H1 (cell line): Measurements from ENCODE around the gene PGM2L1. TPM values are rescaled to one million over a fixed set of nuclear protein-coding genes. Genes with fewer than 3 reads are reported as not detected.

Experiments used
- CTCF ChIA-PET: fragments of 300-600 bp; sonication (Branson Sonifier 250); formaldehyde crosslinking; loops from one replicate; lab custom pipeline; 2021; ENCODE audit not compliant: partially characterized antibody; lab: Charles Lee
- POLR2A ChIA-PET: fragments of 300-600 bp; sonication (Branson Sonifier 250); formaldehyde crosslinking; loops from one replicate; lab custom pipeline; 2021; ENCODE audit warnings: inconsistent platforms; ENCODE audit not compliant: partially characterized antibody; lab: Charles Lee
- DNase-seq, 2 experiments: peaks; one replicate each; pipeline versions ENCODE4 v3.0.0 to v3.0.0-alpha.2; 2010 to 2022; ENCODE audit warnings: low spot score in 2 of 2, low read depth in 1 of 2, mixed read lengths in 1 of 2
- FAIRE-seq: peaks from 2 replicates; lab custom pipeline; 2011; peaks lifted over from hg19 to GRCh38; lab: Jason Lieb, UNC
- H2AFZ ChIP-seq: 2 replicates; pipeline ENCODE4 v1.8.1; 2012; ENCODE audit warnings: low read length, inconsistent platforms
- H2AK5ac ChIP-seq: 2 replicates; pipeline ENCODE4 v1.6.1; 2013; ENCODE audit warnings: low read depth, low read length
- H2BK120ac ChIP-seq: replicated peaks from 2 replicates; pipeline ENCODE3; 2013; ENCODE audit warnings: low read depth, low read length, inconsistent platforms
- H2BK12ac ChIP-seq: 2 replicates; pipeline ENCODE4 v1.6.1; 2013; ENCODE audit warnings: low read depth, low read length
- H2BK15ac ChIP-seq: 2 replicates; pipeline ENCODE4 v1.6.1; 2013; ENCODE audit warnings: low read length
- H2BK20ac ChIP-seq: 2 replicates; pipeline ENCODE4 v1.6.1; 2013; ENCODE audit warnings: low read length
- H2BK5ac ChIP-seq: 2 replicates; pipeline ENCODE4 v1.6.1; 2013; ENCODE audit warnings: low read depth, low read length
- H3K14ac ChIP-seq: 2 replicates; pipeline ENCODE4 v1.6.1; 2013; ENCODE audit warnings: inconsistent platforms; ENCODE audit not compliant: insufficient read length
- H3K18ac ChIP-seq: 2 replicates; pipeline ENCODE4 v1.6.1; 2013; ENCODE audit warnings: low read length; ENCODE audit errors: extremely low read depth
- H3K23ac ChIP-seq: 2 replicates; pipeline ENCODE4 v1.6.1; 2013; ENCODE audit warnings: inconsistent platforms; ENCODE audit not compliant: insufficient read length
- H3K23me2 ChIP-seq: 2 replicates; pipeline ENCODE4 v1.6.1; 2013; ENCODE audit warnings: low read depth, low read length
- H3K27ac ChIP-seq: 2 replicates; pipeline ENCODE4 v1.6.1; 2011; ENCODE audit warnings: low read depth, low read length, inconsistent platforms
- H3K27me3 ChIP-seq, 4 experiments: replicated peaks in 1 of 4; 1 replicate in 1 of 4; 2 replicates in 3 of 4; pipeline versions ENCODE4 v1.6.1 to v1.8.1; 2011 to 2013; ENCODE audit warnings: low read length in 3 of 4, mild to moderate bottlenecking in 3 of 4, inconsistent platforms in 2 of 4, mixed read lengths in 2 of 4, moderate library complexity in 1 of 4; ENCODE audit not compliant: control insufficient read depth in 3 of 4, insufficient read depth in 3 of 4; ENCODE audit errors: extremely low read depth in 1 of 4
- H3K36me3 ChIP-seq, 4 experiments: 2 replicates each; pipeline versions ENCODE4 v1.6.1 to v1.8.1; 2011 to 2013; ENCODE audit warnings: mild to moderate bottlenecking in 4 of 4, low read length in 3 of 4, moderate library complexity in 2 of 4, control low read depth in 1 of 4, inconsistent platforms in 1 of 4; ENCODE audit not compliant: insufficient read depth in 4 of 4, control insufficient read depth in 2 of 4
- H3K4ac ChIP-seq: replicated peaks from 2 replicates; pipeline ENCODE3; 2013; ENCODE audit warnings: low read length, low read depth, mixed read lengths, inconsistent platforms; ENCODE audit not compliant: insufficient read length
- H3K4me1 ChIP-seq, 4 experiments: replicated peaks in 1 of 4; 1 replicate in 1 of 4; 2 replicates in 3 of 4; pipeline versions ENCODE4 v1.6.1 to v1.8.1; 2011 to 2013; ENCODE audit warnings: low read length in 3 of 4, inconsistent platforms in 2 of 4, mixed read lengths in 1 of 4; ENCODE audit not compliant: insufficient read depth in 4 of 4, control insufficient read depth in 3 of 4
- H3K4me2 ChIP-seq, 2 experiments: 2 replicates each; pipeline versions ENCODE4 v1.6.1 to v1.8.1; 2011 to 2013; ENCODE audit warnings: low read depth in 2 of 2, low read length in 2 of 2, control low read depth in 1 of 2, inconsistent platforms in 1 of 2, mild to moderate bottlenecking in 1 of 2; ENCODE audit not compliant: insufficient read depth in 1 of 2
- H3K4me3 ChIP-seq, 4 experiments: fragments of 200-600, 300-600 bp in 1 of 4; sonication (generic), shearing (Covaris generic), sonication (Bioruptor Twin) in 1 of 4; 2 replicates each; pipeline versions ENCODE4 v1.5.1 to v1.8.1; 2011 to 2016; ENCODE audit warnings: low read length in 4 of 4, low read depth in 3 of 4, control low read depth in 2 of 4, inconsistent platforms in 2 of 4, mild to moderate bottlenecking in 2 of 4, mixed read lengths in 1 of 4, moderate library complexity in 1 of 4; ENCODE audit not compliant: insufficient read depth in 2 of 4; ENCODE audit errors: extremely low read depth in 1 of 4
- H3K56ac ChIP-seq: replicated peaks from 2 replicates; pipeline ENCODE3; 2013; ENCODE audit warnings: low read depth, mild to moderate bottlenecking, mixed read lengths, low read length, inconsistent platforms; ENCODE audit not compliant: insufficient read length
- H3K79me1 ChIP-seq: 2 replicates; pipeline ENCODE4 v1.6.1; 2013; ENCODE audit warnings: low read depth, low read length, control low read depth
- H3K79me2 ChIP-seq, 2 experiments: 2 replicates each; pipeline versions ENCODE4 v1.6.1 to v1.8.1; 2012 to 2013; ENCODE audit warnings: low read length in 2 of 2, mild to moderate bottlenecking in 2 of 2, inconsistent platforms in 1 of 2; ENCODE audit not compliant: insufficient read depth in 2 of 2, control insufficient read depth in 1 of 2
- H3K9ac ChIP-seq, 4 experiments: replicated peaks in 1 of 4; 1 replicate in 1 of 4; 2 replicates in 3 of 4; pipeline versions ENCODE4 v1.6.1 to v1.8.1; 2011 to 2013; ENCODE audit warnings: low read depth in 3 of 4, low read length in 3 of 4, control low read depth in 2 of 4, mild to moderate bottlenecking in 2 of 4, moderate library complexity in 2 of 4, inconsistent platforms in 1 of 4; ENCODE audit errors: extremely low read depth in 1 of 4
- H3K9me3 ChIP-seq, 2 experiments: 2 replicates each; pipeline versions ENCODE4 v1.6.1 to v1.8.1; 2012 to 2013; ENCODE audit warnings: mild to moderate bottlenecking in 2 of 2, moderate library complexity in 2 of 2, control low read depth in 1 of 2, inconsistent platforms in 1 of 2, low read depth in 1 of 2, low read length in 1 of 2, mixed read lengths in 1 of 2; ENCODE audit not compliant: insufficient read depth in 2 of 2
- H4K20me1 ChIP-seq, 2 experiments: replicated peaks in 1 of 2; 2 replicates each; pipeline versions ENCODE3 to v1.8.1; 2011 to 2013; ENCODE audit warnings: inconsistent platforms in 2 of 2, low read length in 2 of 2, mild to moderate bottlenecking in 1 of 2; ENCODE audit not compliant: insufficient read depth in 2 of 2, control insufficient read depth in 1 of 2
- H4K5ac ChIP-seq: 2 replicates; pipeline ENCODE4 v1.6.1; 2013; ENCODE audit warnings: low read length, low read depth, mixed read lengths, inconsistent platforms; ENCODE audit not compliant: insufficient read length
- H4K8ac ChIP-seq: 2 replicates; pipeline ENCODE4 v1.8.0; 2013; ENCODE audit warnings: mild to moderate bottlenecking, moderate library complexity, low read length, inconsistent platforms; ENCODE audit not compliant: insufficient read depth; ENCODE audit errors: extremely low read depth
- H4K91ac ChIP-seq: replicated peaks from 2 replicates; pipeline ENCODE3; 2013; ENCODE audit warnings: low read length, mixed read lengths, inconsistent platforms; ENCODE audit not compliant: insufficient read length
- GABPA ChIP-seq: IDR thresholded peaks from 2 replicates; pipeline ENCODE4 v1.6.1; 2011; ENCODE audit warnings: mild to moderate bottlenecking, low read length, moderate library complexity, borderline replicate concordance; ENCODE audit not compliant: insufficient read depth
- NANOG ChIP-seq: IDR thresholded peaks from 2 replicates; pipeline ENCODE4 v1.6.1; 2011; ENCODE audit warnings: low read length, low read depth, mild to moderate bottlenecking, inconsistent platforms; ENCODE audit not compliant: insufficient read depth, poor library complexity, severe bottlenecking
- SAP30 ChIP-seq: fragments of 300-600 bp; sonication (generic); IDR thresholded peaks from 2 replicates; pipeline ENCODE4 v1.7.1; 2012; ENCODE audit warnings: low read length, moderate library complexity, mild to moderate bottlenecking, inconsistent platforms; ENCODE audit not compliant: insufficient read depth, insufficient replicate concordance
- WGBS, 2 experiments: shearing (Covaris generic) in 1 of 2; methylation state at CpG; one replicate each; pipeline versions ENCODE4 v1.1.6 to v1.1.7; 2013 to 2015; ENCODE audit warnings: low lambda C conversion rate in 2 of 2, mixed read lengths in 2 of 2, inconsistent platforms in 1 of 2, low coverage in 1 of 2, missing lambda C conversion rate in 1 of 2; ENCODE audit not compliant: insufficient replicate concordance in 2 of 2, insufficient coverage in 1 of 2, insufficient read length in 1 of 2; ENCODE audit errors: extremely low coverage in 1 of 2, missing lambda C conversion rate in 1 of 2; 5-methylcytosine and 5-hydroxymethylcytosine counted together
- polyA plus RNA-seq, 7 experiments: library from polyadenylated mRNA; depleted of rRNA in 3 of 7; stranded (reverse) in 5 of 7; unstranded in 2 of 7; fragments of >200 nt in 5 of 7; fragments of 200-250 nt in 2 of 7; gene quantifications; 1 replicate in 5 of 7; 2 replicates in 1 of 7; 4 replicates in 1 of 7; pipeline versions ENCODE4 v1.2.1 to v1.2.3, GENCODE V29; 2011 to 2013; ENCODE audit warnings: missing spikeins in 2 of 7, mixed read lengths in 2 of 7
- total RNA-seq: library from RNA; stranded (reverse); fragmentation: NEBNext Ultra II Directional; extraction: Animal tissue kit (Norgen Biotek cat#: 25700); gene quantifications from 2 replicates; pipeline ENCODE4 v1.2.1, GENCODE V29; 2021
- TF ChIP-seq, protein P1 (sequence below): IDR thresholded peaks from 2 replicates; pipeline ENCODE4 v1.6.1; 2011; ENCODE audit warnings: low read length, improper control_type of control experiment
- TF ChIP-seq, protein P2 (sequence below): IDR thresholded peaks from 2 replicates; pipeline ENCODE4 v1.6.1; 2012; ENCODE audit warnings: low read length, inconsistent platforms

The PGM2L1 gene
- total and polyA plus RNA-seq, 2 of the 8 experiments (the other 6 are each of a cell fraction or from before 2014, with no cell fraction given), result 5.0 to 42.7 TPM

DNA sequence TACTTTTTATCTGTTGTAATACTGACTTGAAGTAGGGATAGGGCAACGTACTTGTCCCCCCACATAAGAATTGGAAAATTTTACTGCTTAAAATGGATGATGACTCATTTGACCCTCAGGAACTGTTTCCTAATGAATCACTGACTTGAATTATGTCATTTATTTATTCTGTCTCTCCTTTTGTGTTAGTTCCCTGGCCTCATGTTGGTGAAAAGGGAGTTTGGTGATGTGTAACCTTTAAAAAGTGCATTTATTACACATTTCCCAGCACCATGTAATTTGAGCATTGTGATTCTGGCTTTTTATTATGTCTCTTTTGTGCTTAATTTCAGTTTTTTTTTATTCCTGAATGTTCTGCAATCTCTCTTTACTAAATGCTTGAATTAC, 20.3 kb upstream of the PGM2L1 start:
- H3K9ac ChIP-seq, result no peak overlapping the region
- no peaks in the 10 kb centered on the region for H3K23me2 ChIP-seq
- H4K5ac ChIP-seq, result no peak overlapping the region
- H3K79me2 ChIP-seq, result no peaks in the 10 kb centered on the region
- H4K91ac ChIP-seq, result no peak overlapping the region
- H2AK5ac ChIP-seq, result no peak overlapping the region
- no peak overlapping the region for H2BK5ac ChIP-seq
- TF ChIP-seq, protein P1, sequence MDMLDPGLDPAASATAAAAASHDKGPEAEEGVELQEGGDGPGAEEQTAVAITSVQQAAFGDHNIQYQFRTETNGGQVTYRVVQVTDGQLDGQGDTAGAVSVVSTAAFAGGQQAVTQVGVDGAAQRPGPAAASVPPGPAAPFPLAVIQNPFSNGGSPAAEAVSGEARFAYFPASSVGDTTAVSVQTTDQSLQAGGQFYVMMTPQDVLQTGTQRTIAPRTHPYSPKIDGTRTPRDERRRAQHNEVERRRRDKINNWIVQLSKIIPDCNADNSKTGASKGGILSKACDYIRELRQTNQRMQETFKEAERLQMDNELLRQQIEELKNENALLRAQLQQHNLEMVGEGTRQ, result no peak
- TF ChIP-seq NANOG (no peak), GABPA (no peak), SAP30 (no peak)
- TF ChIP-seq, protein P2, sequence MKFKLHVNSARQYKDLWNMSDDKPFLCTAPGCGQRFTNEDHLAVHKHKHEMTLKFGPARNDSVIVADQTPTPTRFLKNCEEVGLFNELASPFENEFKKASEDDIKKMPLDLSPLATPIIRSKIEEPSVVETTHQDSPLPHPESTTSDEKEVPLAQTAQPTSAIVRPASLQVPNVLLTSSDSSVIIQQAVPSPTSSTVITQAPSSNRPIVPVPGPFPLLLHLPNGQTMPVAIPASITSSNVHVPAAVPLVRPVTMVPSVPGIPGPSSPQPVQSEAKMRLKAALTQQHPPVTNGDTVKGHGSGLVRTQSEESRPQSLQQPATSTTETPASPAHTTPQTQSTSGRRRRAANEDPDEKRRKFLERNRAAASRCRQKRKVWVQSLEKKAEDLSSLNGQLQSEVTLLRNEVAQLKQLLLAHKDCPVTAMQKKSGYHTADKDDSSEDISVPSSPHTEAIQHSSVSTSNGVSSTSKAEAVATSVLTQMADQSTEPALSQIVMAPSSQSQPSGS, result no peak
- TF ChIP-seq, all 59 proteins: peak for 0
- Histone ChIP-seq H4K8ac (no peak overlapping the region), H2BK20ac (no peak overlapping the region), H3K4me3 (no peak overlapping the region), H3K9me3 (no peaks in the 10 kb centered on the region), H3K4ac (no peak overlapping the region), H3K36me3 (no peaks in the 10 kb centered on the region), H2BK12ac (no peak overlapping the region), H3K27ac (no peak overlapping the region), H3K56ac (no peak overlapping the region), H2BK120ac (no peak overlapping the region), H3K27me3 (peaks cover 0 to 1% (median 0%) of the 10 kb centered on the region in 4 experiments; a peak in 1 of 7 replicates), H3K79me1 (no peaks in the 10 kb centered on the region), H3K4me1 (no peaks in the 10 kb centered on the region; a peak in 1 of 7 replicates), H3K18ac (no peak overlapping the region), H3K14ac (no peak overlapping the region), H3K4me2 (no peak overlapping the region), H4K20me1 (no peaks in the 10 kb centered on the region), H2AFZ (no peak overlapping the region), H3K23ac (no peak overlapping the region), H2BK15ac (no peak overlapping the region)
- DNase-seq (no peak), FAIRE-seq (no peak)
- ChIA-PET CTCF (interaction anchor here (1.3 kb wide), 1 partner anchor 30 kb away, joined by 4 read pairs; no protein-coding TSS in a partner anchor), POLR2A (no interaction called here)
- 87% methylated on average over 1 of the region's 1 CpG; no CpG with 5 or more reads in 1 of the 2 experiments for WGBS, 2 experiments
